Stimulated activated CD4-positive, alpha-beta T cell treated with anti-CD3 and anti-CD28 coated beads, Interleukin-1b, Interleukin-23, amount 100 ng/mL, for 48 hours (primary cell): ENCODE results near the gene HAPLN3.
"Not testable (repeated sequence)": the region's sequence is repeated elsewhere in the genome, so short reads cannot be mapped to it uniquely, and the experiment has no call there.

Source experiments
- DNase-seq: peaks from one replicate; pipeline ENCODE4 v3.0.0-alpha.2; 2020

HAPLN3 gene

GRCh38 chr15:88894819-88895767 lies at the start of gene HAPLN3:
HAPLN3 (minus strand) TSS chr15:88895544; CDS start chr15:88887298, 8,246 bp downstream.
- DNase-seq = peak; percentile 68

GRCh38 chr15:88940110-88940675 lies 44.8 kb upstream of the HAPLN3 start:
- DNase-seq = no peak

- no peak for DNase-seq
Measured at GRCh38 chr15:88939486-88939806, 44.1 kb upstream of the HAPLN3 start.

- DNase-seq = no peak
Measured at GRCh38 chr15:88938802-88939485, 43.6 kb upstream of the HAPLN3 start.

GRCh38 chr15:88934449-88934848 lies 39.1 kb upstream of the HAPLN3 start:
- DNase-seq = not testable (repeated sequence)

- no peak for DNase-seq
Measured at GRCh38 chr15:88932875-88933330, 37.6 kb upstream of the HAPLN3 start.

GRCh38 chr15:88932271-88932874 lies 37.0 kb upstream of the HAPLN3 start:
- no peak for DNase-seq

- no peak for DNase-seq
Measured at GRCh38 chr15:88930579-88930978, 35.2 kb upstream of the HAPLN3 start.

- DNase-seq = not testable (repeated sequence)
Measured at GRCh38 chr15:88929358-88930098, 34.2 kb upstream of the HAPLN3 start.

GRCh38 chr15:88928192-88928591 lies 32.8 kb upstream of the HAPLN3 start:
- not testable (repeated sequence) for DNase-seq

- DNase-seq = not testable (repeated sequence)
Measured at GRCh38 chr15:88925648-88926047, 30.3 kb upstream of the HAPLN3 start.

GRCh38 chr15:88920892-88921435 lies 25.6 kb upstream of the HAPLN3 start:
- peak; percentile 64 for DNase-seq

- no peak for DNase-seq
Measured at GRCh38 chr15:88920186-88920891, 25.0 kb upstream of the HAPLN3 start.

- peak; percentile 69 for DNase-seq
Measured at GRCh38 chr15:88918738-88919137, 23.4 kb upstream of the HAPLN3 start.

GRCh38 chr15:88917760-88918159 lies 22.4 kb upstream of the HAPLN3 start:
- DNase-seq = no peak

- no peak for DNase-seq
Measured at GRCh38 chr15:88915354-88915753, 20.0 kb upstream of the HAPLN3 start.

- DNase-seq = no peak
Measured at GRCh38 chr15:88913850-88914169, 18.5 kb upstream of the HAPLN3 start.

GRCh38 chr15:88913017-88913849 lies 17.9 kb upstream of the HAPLN3 start, which contains the start of gene MFGE8:
MFGE8 (minus strand) TSS chr15:88913379; CDS start chr15:88913319, 60 bp downstream.
- peak; percentile 57 for DNase-seq

GRCh38 chr15:88912500-88912921 lies 17.2 kb upstream of the HAPLN3 start:
- DNase-seq = no peak

- no peak for DNase-seq
Measured at GRCh38 chr15:88911766-88912118, 16.4 kb upstream of the HAPLN3 start.
